ENCODE results near the gene GRSF1. TPM values are rescaled to one million over a fixed set of nuclear protein-coding genes. Genes with fewer than 3 reads are reported as not detected.

GRSF1 gene
- total and polyA plus RNA-seq, 10 of the 15 experiments (the other 5 are each of a cell fraction or from before 2014, with no cell fraction given), result 37.5 to 105 (median 68.4) TPM

DNA sequence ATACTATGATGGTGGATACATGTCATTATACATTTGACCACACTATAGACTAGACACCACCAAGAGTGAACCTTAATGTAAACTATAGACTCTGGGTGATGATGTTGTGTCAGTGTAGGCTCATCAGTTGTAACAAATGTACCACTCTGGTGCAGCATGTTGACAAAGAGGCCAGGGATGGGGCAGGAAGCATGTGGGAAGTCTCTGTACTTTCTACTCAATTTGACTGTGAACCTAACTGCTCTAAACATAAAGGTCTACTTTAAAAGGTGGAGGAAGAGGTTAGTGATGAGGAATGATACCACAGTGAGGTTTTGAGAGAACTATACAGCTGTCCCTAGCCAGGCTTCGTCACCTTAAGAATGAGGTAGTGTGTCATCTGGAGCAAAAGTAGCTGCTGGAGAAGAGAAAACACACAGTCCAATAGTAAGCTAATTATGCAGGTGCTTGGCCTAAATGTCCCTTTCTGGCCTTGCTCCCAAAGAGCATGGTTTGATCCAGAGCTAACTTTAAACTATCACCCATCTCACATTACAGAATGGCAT is 38.4 kb downstream of the GRSF1 start (continued):
- TF ChIP-seq, protein P1, sequence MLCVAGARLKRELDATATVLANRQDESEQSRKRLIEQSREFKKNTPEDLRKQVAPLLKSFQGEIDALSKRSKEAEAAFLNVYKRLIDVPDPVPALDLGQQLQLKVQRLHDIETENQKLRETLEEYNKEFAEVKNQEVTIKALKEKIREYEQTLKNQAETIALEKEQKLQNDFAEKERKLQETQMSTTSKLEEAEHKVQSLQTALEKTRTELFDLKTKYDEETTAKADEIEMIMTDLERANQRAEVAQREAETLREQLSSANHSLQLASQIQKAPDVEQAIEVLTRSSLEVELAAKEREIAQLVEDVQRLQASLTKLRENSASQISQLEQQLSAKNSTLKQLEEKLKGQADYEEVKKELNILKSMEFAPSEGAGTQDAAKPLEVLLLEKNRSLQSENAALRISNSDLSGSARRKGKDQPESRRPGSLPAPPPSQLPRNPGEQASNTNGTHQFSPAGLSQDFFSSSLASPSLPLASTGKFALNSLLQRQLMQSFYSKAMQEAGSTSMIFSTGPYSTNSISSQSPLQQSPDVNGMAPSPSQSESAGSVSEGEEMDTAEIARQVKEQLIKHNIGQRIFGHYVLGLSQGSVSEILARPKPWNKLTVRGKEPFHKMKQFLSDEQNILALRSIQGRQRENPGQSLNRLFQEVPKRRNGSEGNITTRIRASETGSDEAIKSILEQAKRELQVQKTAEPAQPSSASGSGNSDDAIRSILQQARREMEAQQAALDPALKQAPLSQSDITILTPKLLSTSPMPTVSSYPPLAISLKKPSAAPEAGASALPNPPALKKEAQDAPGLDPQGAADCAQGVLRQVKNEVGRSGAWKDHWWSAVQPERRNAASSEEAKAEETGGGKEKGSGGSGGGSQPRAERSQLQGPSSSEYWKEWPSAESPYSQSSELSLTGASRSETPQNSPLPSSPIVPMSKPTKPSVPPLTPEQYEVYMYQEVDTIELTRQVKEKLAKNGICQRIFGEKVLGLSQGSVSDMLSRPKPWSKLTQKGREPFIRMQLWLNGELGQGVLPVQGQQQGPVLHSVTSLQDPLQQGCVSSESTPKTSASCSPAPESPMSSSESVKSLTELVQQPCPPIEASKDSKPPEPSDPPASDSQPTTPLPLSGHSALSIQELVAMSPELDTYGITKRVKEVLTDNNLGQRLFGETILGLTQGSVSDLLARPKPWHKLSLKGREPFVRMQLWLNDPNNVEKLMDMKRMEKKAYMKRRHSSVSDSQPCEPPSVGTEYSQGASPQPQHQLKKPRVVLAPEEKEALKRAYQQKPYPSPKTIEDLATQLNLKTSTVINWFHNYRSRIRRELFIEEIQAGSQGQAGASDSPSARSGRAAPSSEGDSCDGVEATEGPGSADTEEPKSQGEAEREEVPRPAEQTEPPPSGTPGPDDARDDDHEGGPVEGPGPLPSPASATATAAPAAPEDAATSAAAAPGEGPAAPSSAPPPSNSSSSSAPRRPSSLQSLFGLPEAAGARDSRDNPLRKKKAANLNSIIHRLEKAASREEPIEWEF (IDR thresholded peaks at IDR 0.05; ENCODE audit: insufficient replicate concordance, low read depth, low read length), result no peak
- TF ChIP-seq, protein P2, sequence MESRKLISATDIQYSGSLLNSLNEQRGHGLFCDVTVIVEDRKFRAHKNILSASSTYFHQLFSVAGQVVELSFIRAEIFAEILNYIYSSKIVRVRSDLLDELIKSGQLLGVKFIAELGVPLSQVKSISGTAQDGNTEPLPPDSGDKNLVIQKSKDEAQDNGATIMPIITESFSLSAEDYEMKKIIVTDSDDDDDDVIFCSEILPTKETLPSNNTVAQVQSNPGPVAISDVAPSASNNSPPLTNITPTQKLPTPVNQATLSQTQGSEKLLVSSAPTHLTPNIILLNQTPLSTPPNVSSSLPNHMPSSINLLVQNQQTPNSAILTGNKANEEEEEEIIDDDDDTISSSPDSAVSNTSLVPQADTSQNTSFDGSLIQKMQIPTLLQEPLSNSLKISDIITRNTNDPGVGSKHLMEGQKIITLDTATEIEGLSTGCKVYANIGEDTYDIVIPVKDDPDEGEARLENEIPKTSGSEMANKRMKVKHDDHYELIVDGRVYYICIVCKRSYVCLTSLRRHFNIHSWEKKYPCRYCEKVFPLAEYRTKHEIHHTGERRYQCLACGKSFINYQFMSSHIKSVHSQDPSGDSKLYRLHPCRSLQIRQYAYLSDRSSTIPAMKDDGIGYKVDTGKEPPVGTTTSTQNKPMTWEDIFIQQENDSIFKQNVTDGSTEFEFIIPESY (IDR thresholded peaks at IDR 0.05), result no peak
- no peak for TF ChIP-seq CBX5 (IDR thresholded peaks at IDR 0.05; ENCODE audit: low read depth)
- TF ChIP-seq, protein P3, sequence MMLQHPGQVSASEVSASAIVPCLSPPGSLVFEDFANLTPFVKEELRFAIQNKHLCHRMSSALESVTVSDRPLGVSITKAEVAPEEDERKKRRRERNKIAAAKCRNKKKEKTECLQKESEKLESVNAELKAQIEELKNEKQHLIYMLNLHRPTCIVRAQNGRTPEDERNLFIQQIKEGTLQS (IDR thresholded peaks at IDR 0.05; ENCODE audit: borderline replicate concordance, extremely low read depth, low read depth, low read length), result no peak
- no peak for TF ChIP-seq KLF5 (IDR thresholded peaks at IDR 0.05; ENCODE audit: partially characterized antibody)

All from GM12878 (cell line).